GM12878 (cell line): ENCODE results near the gene WWOX. TPM values are rescaled to one million over a fixed set of nuclear protein-coding genes. Genes with fewer than 3 reads are reported as not detected.

Experiments used
- ATAC-seq: fragments of 200-7000 bp; cut with Tn5 transposase; 3 replicates; pipeline ENCODE4 v1.9.1; 2020; ENCODE audit warnings: mild to moderate bottlenecking, moderate library complexity
- BruUV-seq: library from RNA; stranded (reverse); fragments of 400-500 nt; replicated peaks from 2 replicates; lab custom pipeline; 2021; lab: Mats Ljungman, UMichigan
- CTCF ChIA-PET: fragments of 300-600 bp; sonication (Branson Sonifier 250); formaldehyde crosslinking; extraction: SDS; loops from one replicate; lab custom pipeline; 2021; ENCODE audit warnings: inconsistent platforms; lab: Yijun Ruan, JAX
- POLR2A ChIA-PET: fragments of 350-600 bp; formaldehyde crosslinking; extraction: SDS; loops from one replicate; lab custom pipeline; 2021; ENCODE audit warnings: inconsistent platforms; lab: Charles Lee
- RAD21 ChIA-PET: fragments of 300-600 bp; sonication (Branson Sonifier 250); formaldehyde crosslinking; loops from one replicate; lab custom pipeline; 2023; ENCODE audit warnings: antibody characterized with exemption; ENCODE audit not compliant: unreplicated experiment; lab: Charles Lee
- SMC1A ChIA-PET: fragments of 300-600 bp; sonication (Branson Sonifier 250); formaldehyde crosslinking; loops from one replicate; lab custom pipeline; 2023; ENCODE audit not compliant: unreplicated experiment, uncharacterized antibody; lab: Charles Lee
- DNase-seq: peaks from one replicate; pipeline ENCODE4 v3.0.0-alpha.2; 2011; ENCODE audit warnings: low read depth, low spot score
- FAIRE-seq: peaks from 3 replicates; lab custom pipeline; 2011; peaks lifted over from hg19 to GRCh38; lab: Jason Lieb, UNC
- H2AFZ ChIP-seq: 2 replicates; pipeline ENCODE4 v1.6.0; 2011; ENCODE audit warnings: low read depth, low read length, control low read depth; ENCODE audit not compliant: control insufficient read depth
- H3K27ac ChIP-seq: 2 replicates; pipeline ENCODE4 v1.5.1; 2011; ENCODE audit warnings: control low read depth; ENCODE audit not compliant: control insufficient read depth, insufficient read depth
- H3K27me3 ChIP-seq, 2 experiments: replicated peaks in 1 of 2; 2 replicates each; pipeline versions ENCODE4 v1.6.0 to v1.6.1; 2011; ENCODE audit warnings: low read length in 1 of 2; ENCODE audit not compliant: control insufficient read depth in 2 of 2, insufficient read depth in 2 of 2
- H3K36me3 ChIP-seq, 2 experiments: 2 replicates each; pipeline ENCODE4 v1.5.1; 2011; ENCODE audit warnings: low read length in 1 of 2; ENCODE audit not compliant: control insufficient read depth in 2 of 2, insufficient read depth in 2 of 2
- H3K4me1 ChIP-seq: 2 replicates; pipeline ENCODE4 v1.6.1; 2011; ENCODE audit warnings: mild to moderate bottlenecking, low read length, moderate library complexity, mixed read lengths; ENCODE audit not compliant: control insufficient read depth, insufficient read depth
- H3K4me2 ChIP-seq: 2 replicates; pipeline ENCODE4 v1.6.0; 2011; ENCODE audit warnings: control low read depth; ENCODE audit not compliant: control insufficient read depth, insufficient read depth
- H3K4me3 ChIP-seq: fragments of 200-600 bp; sonication (generic); 2 replicates; pipeline ENCODE4 v1.5.1; 2016
- H3K79me2 ChIP-seq: 2 replicates; pipeline ENCODE4 v1.6.0; 2011; ENCODE audit warnings: low read length; ENCODE audit not compliant: control insufficient read depth, insufficient read depth
- H3K9ac ChIP-seq: 2 replicates; pipeline ENCODE4 v1.8.0; 2011; ENCODE audit warnings: low read length, control low read depth, mixed read lengths; ENCODE audit not compliant: control insufficient read depth, insufficient read depth
- H3K9me3 ChIP-seq: replicated peaks from 3 replicates; pipeline ENCODE4 v1.5.1; 2011; ENCODE audit warnings: mild to moderate bottlenecking, low read length; ENCODE audit not compliant: control insufficient read depth, insufficient read depth
- H4K20me1 ChIP-seq: 2 replicates; pipeline ENCODE4 v1.6.0; 2011; ENCODE audit not compliant: control insufficient read depth, insufficient read depth
- EGR1 ChIP-seq, 2 experiments: IDR thresholded peaks; 1 replicate in 1 of 2; 2 replicates in 1 of 2; pipeline ENCODE4 v1.6.1; 2011 to 2012; ENCODE audit warnings: low read depth in 2 of 2, low read length in 2 of 2, borderline replicate concordance in 1 of 2, mild to moderate bottlenecking in 1 of 2, moderate library complexity in 1 of 2
- SMAD5 ChIP-seq: IDR thresholded peaks from 2 replicates; pipeline ENCODE4 v1.6.1; 2016; ENCODE audit warnings: antibody characterized with exemption, low read depth
- SMARCA5 ChIP-seq: fragments of 450-650 bp; IDR thresholded peaks from 2 replicates; pipeline ENCODE4 v1.6.1; 2017; ENCODE audit warnings: mild to moderate bottlenecking
- YY1 ChIP-seq: IDR thresholded peaks from 2 replicates; pipeline ENCODE4 v1.6.1; 2011; ENCODE audit warnings: low read depth, mild to moderate bottlenecking, low read length
- WGBS: methylation state at CpG from one replicate; pipeline ENCODE4 v1.1.6; 2016; ENCODE audit warnings: low lambda C conversion rate; ENCODE audit not compliant: insufficient replicate concordance, insufficient coverage; ENCODE audit errors: missing lambda C conversion rate; 5-methylcytosine and 5-hydroxymethylcytosine counted together
- in situ Hi-C: fragments of 300-500 bp; cut with MboI; formaldehyde crosslinking; loops from 9 replicates; pipeline ENCODE4 v1.14.3; 2018; ENCODE audit warnings: mixed read lengths
- intact Hi-C: fragments of 100-400 bp; cut with micrococcal nuclease; formaldehyde crosslinking; loops from one replicate; pipeline ENCODE4 v1.14.2; 2022; ENCODE audit not compliant: unreplicated experiment
- polyA plus RNA-seq, 11 experiments: library from polyadenylated mRNA; depleted of rRNA in 4 of 11; unstranded in 6 of 11; stranded (reverse) in 5 of 11; fragments of >200 nt; fragmentation: Nextera tagmentation in 4 of 11; fragmentation: Illumina TruSeq in 1 of 11; extraction: Ambion mirVana in 4 of 11; extraction: Trizol in 1 of 11; gene quantifications; 1 replicate in 1 of 11; 2 replicates in 10 of 11; pipeline versions ENCODE4 v1.2.1 to v1.2.3, GENCODE V29; 2011 to 2016; ENCODE audit warnings: inconsistent platforms in 2 of 11, missing spikeins in 2 of 11, low read depth in 1 of 11
- total RNA-seq, 4 experiments: library from RNA; depleted of rRNA in 3 of 4; stranded (reverse); fragments of >200 nt in 3 of 4; fragmentation: Illumina TruSeq in 1 of 4; extraction: Trizol in 1 of 4; gene quantifications; 2 replicates each; pipeline versions ENCODE4 v1.2.1 to v1.2.3, GENCODE V29; 2013 to 2021
- TF ChIP-seq, protein P1 (sequence below): IDR thresholded peaks from 2 replicates; pipeline ENCODE4 v1.6.1; 2012; ENCODE audit warnings: low read depth, low read length, improper control_type of control experiment
- TF ChIP-seq, protein P2 (sequence below): IDR thresholded peaks from 2 replicates; pipeline ENCODE4 v1.6.1; 2011; ENCODE audit warnings: low read depth, low read length, improper control_type of control experiment, borderline replicate concordance
- TF ChIP-seq, protein P3 (sequence below): fragments of 450-650 bp; IDR thresholded peaks from 2 replicates; pipeline ENCODE4 v1.6.1; 2017; ENCODE audit warnings: mild to moderate bottlenecking

The WWOX gene
- total and polyA plus RNA-seq, 10 of the 15 experiments (the other 5 are each of a cell fraction or from before 2014, with no cell fraction given): 2.8 to 24.4 (median 17.8) TPM

DNA sequence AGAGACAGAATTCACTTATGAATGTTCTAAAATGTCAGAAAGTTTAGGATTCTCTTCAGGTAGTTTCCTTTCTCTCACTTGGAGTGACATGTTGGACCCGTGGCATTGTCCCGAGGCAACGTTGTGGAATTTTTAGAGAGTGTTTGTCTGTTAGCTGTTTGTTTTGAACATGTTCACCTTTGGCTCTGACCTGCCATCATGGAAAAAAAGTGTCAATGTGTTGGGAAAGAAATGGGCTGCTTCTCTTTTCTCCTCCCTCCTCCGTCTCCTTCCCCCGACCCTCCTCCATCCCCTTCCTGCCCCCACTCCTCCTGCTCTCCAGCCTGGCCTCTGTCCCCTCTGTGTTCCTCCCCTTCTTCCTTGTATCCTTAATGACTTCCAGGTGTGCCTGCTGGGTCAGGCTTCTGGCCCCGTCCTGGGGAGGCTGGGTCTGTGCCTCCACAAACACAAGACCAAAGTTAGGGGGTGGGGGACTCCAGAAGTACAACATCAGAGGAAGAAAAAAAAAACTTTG is 1038.0 kb downstream of the WWOX start:
- FAIRE-seq: no peak
- H3K4me2 ChIP-seq: no peak overlapping the region
- no peaks in the 10 kb centered on the region for H3K9me3 ChIP-seq
- ChIA-PET CTCF (no interaction called here), RAD21 (no interaction called here), SMC1A (no interaction called here), POLR2A (no interaction called here)
- no peaks in the 10 kb centered on the region for H4K20me1 ChIP-seq
- in situ Hi-C loops: no loop called here
- H3K27me3 ChIP-seq: no peaks in the 10 kb centered on the region; a peak in 1 of 4 replicates
- no peaks in the 10 kb centered on the region for H3K79me2 ChIP-seq
- DNase-seq: no peak
- WGBS: 16% methylated on average over 6 of the region's 6 CpGs
- no peak for ATAC-seq
- H3K27ac ChIP-seq: no peak overlapping the region
- TF ChIP-seq SMAD5 (no peak), YY1 (no peak), EGR1 (IDR thresholded peaks at IDR 0.05; ENCODE audit: borderline replicate concordance in 1 of 2, low read depth in 2 of 2, low read length in 2 of 2) (no peak), SMARCA5 (no peak)
- TF ChIP-seq, protein P1, sequence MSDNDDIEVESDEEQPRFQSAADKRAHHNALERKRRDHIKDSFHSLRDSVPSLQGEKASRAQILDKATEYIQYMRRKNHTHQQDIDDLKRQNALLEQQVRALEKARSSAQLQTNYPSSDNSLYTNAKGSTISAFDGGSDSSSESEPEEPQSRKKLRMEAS: no peak
- TF ChIP-seq, protein P2, sequence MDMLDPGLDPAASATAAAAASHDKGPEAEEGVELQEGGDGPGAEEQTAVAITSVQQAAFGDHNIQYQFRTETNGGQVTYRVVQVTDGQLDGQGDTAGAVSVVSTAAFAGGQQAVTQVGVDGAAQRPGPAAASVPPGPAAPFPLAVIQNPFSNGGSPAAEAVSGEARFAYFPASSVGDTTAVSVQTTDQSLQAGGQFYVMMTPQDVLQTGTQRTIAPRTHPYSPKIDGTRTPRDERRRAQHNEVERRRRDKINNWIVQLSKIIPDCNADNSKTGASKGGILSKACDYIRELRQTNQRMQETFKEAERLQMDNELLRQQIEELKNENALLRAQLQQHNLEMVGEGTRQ: no peak
- TF ChIP-seq, protein P3, sequence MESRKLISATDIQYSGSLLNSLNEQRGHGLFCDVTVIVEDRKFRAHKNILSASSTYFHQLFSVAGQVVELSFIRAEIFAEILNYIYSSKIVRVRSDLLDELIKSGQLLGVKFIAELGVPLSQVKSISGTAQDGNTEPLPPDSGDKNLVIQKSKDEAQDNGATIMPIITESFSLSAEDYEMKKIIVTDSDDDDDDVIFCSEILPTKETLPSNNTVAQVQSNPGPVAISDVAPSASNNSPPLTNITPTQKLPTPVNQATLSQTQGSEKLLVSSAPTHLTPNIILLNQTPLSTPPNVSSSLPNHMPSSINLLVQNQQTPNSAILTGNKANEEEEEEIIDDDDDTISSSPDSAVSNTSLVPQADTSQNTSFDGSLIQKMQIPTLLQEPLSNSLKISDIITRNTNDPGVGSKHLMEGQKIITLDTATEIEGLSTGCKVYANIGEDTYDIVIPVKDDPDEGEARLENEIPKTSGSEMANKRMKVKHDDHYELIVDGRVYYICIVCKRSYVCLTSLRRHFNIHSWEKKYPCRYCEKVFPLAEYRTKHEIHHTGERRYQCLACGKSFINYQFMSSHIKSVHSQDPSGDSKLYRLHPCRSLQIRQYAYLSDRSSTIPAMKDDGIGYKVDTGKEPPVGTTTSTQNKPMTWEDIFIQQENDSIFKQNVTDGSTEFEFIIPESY: no peak
- no peaks in the 10 kb centered on the region for H3K36me3 ChIP-seq
- no peak overlapping the region for H3K9ac ChIP-seq
- no peaks in the 10 kb centered on the region for H3K4me1 ChIP-seq
- no TSS peak for BruUV-seq
- intact Hi-C loops: no loop called here
- no peak overlapping the region for H3K4me3 ChIP-seq
- no peak overlapping the region for H2AFZ ChIP-seq
